Kidney epithelial cell (primary cell): Measurements from ENCODE around the gene SLC12A3. TPM values are rescaled to one million over a fixed set of nuclear protein-coding genes. Genes with fewer than 3 reads are reported as not detected.

Source experiments
- DNase-seq: peaks from one replicate; pipeline ENCODE4 v3.0.0-alpha.2; 2010; ENCODE audit warnings: low read depth
- H3K27me3 ChIP-seq: 2 replicates; pipeline ENCODE4 v1.6.0; 2011; ENCODE audit warnings: low read length; ENCODE audit not compliant: control insufficient read depth, insufficient read depth
- H3K36me3 ChIP-seq: 2 replicates; pipeline ENCODE4 v1.5.1; 2011; ENCODE audit warnings: low read length; ENCODE audit not compliant: control insufficient read depth, insufficient read depth
- H3K4me3 ChIP-seq: 2 replicates; pipeline ENCODE4 v1.5.1; 2011; ENCODE audit warnings: low read depth, mild to moderate bottlenecking, control low read depth, low read length
- CTCF ChIP-seq: IDR thresholded peaks from 2 replicates; pipeline ENCODE4 v1.5.1; 2011; ENCODE audit warnings: mild to moderate bottlenecking, moderate library complexity, low read length, control low read depth, inconsistent platforms; ENCODE audit not compliant: insufficient read depth, poor library complexity, severe bottlenecking
- total RNA-seq: library from RNA; depleted of rRNA; stranded (reverse); fragments of >200 nt; gene quantifications from 2 replicates; pipeline ENCODE4 v1.2.3, GENCODE V29; 2015

Gene SLC12A3
- total RNA-seq, 1 donor from 2014 or later: 0.08 TPM

GRCh38 chr16:56860226-56861020, 4.6 kb upstream of the SLC12A3 start:
- no peak for DNase-seq
- no peak for TF ChIP-seq CTCF
- Histone ChIP-seq H3K4me3 (no peak overlapping the region), H3K27me3 (no peaks in the 10 kb centered on the region), H3K36me3 (no peaks in the 10 kb centered on the region)

DNA sequence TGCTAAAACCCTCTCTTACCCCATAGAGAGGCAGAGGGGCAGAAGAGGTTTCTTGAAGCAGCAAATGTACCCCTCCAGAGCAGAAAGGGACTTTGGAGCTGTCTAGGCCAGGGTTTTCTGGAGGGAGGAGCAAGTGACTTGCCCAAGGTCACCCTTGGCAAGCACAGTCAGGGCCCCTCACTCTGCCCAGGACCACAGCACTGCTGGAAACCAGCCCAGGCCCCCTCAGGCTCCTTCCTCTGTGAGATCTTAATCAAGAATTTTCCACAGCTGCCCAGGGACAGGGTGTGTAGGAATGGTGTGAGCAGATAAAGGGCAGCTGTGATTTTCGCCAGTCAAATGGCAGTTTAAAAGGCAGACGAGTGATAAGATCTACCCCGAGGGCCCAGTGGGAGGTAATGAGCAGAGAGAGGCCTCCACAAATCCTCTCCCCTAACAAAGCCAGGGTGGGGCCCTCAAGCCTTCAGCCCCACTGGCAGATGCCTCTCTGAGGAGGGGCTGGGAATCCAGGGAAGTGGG, 3.9 kb upstream of the SLC12A3 start:
- Histone ChIP-seq H3K4me3 (no peak overlapping the region), H3K27me3 (no peaks in the 10 kb centered on the region), H3K36me3 (no peaks in the 10 kb centered on the region)
- no peak for TF ChIP-seq CTCF
- DNase-seq: no peak

DNA sequence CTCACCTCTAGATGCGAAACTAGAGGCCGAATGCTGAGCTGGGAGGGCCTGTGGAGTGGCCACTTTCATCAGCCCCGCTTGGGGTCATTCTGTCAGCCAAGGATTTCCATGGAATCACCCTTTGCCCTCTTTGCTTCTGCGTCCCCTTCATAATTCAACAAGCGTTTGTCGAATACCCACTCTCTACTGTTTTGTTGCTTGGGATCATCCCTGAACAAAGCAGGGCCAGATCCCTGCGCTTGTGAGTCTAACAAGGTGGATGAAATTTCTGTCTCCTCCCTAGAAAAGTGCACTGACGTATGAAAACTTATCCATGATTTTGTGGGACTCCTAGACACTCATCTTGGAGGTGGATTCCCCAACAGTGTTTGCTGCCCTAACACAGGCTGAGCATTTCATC, 3.3 kb upstream of the SLC12A3 start:
- no peak for TF ChIP-seq CTCF
- no peak for DNase-seq
- H3K36me3 ChIP-seq: no peaks in the 10 kb centered on the region
- H3K4me3 ChIP-seq: no peak overlapping the region
- no peaks in the 10 kb centered on the region for H3K27me3 ChIP-seq

DNA sequence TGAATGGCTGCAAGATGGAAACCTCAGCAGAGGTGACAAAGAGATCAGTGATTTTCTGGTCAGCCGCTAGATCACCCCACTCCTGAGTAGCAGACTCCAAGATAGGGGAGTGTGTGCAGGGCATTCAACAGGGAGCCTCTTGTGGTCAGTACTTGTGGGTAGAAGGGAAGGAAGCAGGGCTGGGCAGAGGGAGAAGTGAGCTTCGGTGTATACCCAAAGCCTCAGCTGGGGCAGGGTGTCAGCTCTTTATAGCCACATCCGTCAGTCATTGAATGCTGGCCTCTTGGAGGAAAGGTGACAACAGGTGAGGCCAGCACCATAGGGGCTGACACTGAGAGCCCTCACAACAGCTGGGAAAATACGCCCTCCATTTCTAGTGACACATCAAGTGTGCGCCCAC, 2.2 kb upstream of the SLC12A3 start:
- DNase-seq: no peak
- Histone ChIP-seq H3K36me3 (no peaks in the 10 kb centered on the region), H3K4me3 (no peak overlapping the region), H3K27me3 (no peaks in the 10 kb centered on the region)
- TF ChIP-seq CTCF: no peak

DNA sequence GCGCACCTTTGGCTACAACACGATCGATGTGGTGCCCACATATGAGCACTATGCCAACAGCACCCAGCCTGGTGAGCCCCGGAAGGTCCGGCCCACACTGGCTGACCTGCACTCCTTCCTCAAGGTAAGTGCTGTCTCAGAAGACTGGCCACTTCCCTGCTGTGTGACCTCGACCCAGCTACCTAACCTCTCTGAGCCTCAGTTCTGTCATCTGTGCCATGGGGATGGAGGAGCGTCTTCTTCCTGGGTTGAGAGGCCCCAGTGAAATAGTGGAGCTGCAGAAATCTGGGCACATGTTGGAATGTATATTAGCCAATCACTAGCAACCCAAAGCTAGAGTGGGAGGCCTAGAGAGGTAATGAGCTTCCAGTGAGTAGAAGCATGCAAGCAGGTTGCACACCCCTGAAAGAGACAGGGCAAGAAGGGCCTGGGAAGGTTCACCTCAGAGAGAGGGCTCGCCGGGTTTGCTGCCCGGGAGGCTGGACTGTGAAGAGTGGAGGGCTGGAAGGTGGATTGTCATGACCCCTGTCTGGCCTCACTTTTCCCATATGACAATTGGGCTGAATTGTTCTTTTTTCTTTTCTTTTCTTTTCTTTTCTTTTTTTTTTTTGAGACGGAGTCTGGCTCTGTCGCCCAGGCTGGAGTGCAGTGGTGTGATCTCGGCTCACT, 521 bp downstream of the SLC12A3 start:
- no peaks in the 10 kb centered on the region for H3K27me3 ChIP-seq
- TF ChIP-seq CTCF: no peak
- H3K36me3 ChIP-seq: no peaks in the 10 kb centered on the region
- DNase-seq: no peak
- no peak overlapping the region for H3K4me3 ChIP-seq
